ENCODE data around the gene PAM. TPM values are rescaled to one million over a fixed set of nuclear protein-coding genes. Genes with fewer than 3 reads are reported as not detected.

PAM gene
- polyA plus RNA-seq, 1 donor from 2014 or later = 363 TPM

DNA sequence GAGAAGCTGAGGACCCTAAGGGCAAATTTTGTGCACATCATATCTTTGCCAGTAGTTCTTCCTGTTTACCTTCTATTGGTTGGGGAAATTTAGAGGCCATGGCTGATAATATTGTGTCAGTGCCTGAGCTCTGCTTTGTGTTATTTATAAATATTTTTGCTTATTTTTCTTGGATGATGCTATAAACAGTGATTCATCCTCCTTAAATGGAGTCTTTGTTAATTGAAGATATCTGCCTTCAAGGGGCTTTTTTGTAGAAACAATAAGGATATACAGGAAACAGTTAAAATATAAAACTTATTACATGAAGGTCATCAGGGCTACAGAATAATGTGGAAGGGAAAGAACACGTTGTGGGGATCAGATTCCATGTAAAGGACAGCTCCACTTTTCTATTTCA is 78.0 kb downstream of the PAM start:
- Histone ChIP-seq H3F3A (ENCODE audit: insufficient read depth, low read length, poor library complexity, severe bottlenecking) (no peaks in the 10 kb centered on the region), H3K27ac (ENCODE audit: low read length) (no peak overlapping the region), H3K36me3 (ENCODE audit: insufficient read depth, low read length) (no peaks in the 10 kb centered on the region), H2AFZ (ENCODE audit: low read depth, low read length) (no peak overlapping the region), H3K9ac (ENCODE audit: low read length) (no peak overlapping the region), H4K20me1 (ENCODE audit: insufficient read depth) (no peaks in the 10 kb centered on the region), H3K9me2 (ENCODE audit: insufficient read depth, low read length) (no peaks in the 10 kb centered on the region), H3K4me3 (ENCODE audit: low read length) (no peak overlapping the region), H3K79me2 (replicated peaks; ENCODE audit: insufficient read depth, low read length) (peaks cover 21% of the 10 kb centered on the region), H3K27me3 (ENCODE audit: insufficient read depth, low read depth, low read length) (no peaks in the 10 kb centered on the region), H3K9me3 (ENCODE audit: low read length) (no peaks in the 10 kb centered on the region), H3K4me2 (ENCODE audit: low read length) (no peak overlapping the region)
- TF ChIP-seq EP300 (conservative IDR thresholded peaks at IDR 0.05; ENCODE audit: poor library complexity, severe bottlenecking) = no peak
- no peak for TF ChIP-seq SMC3 (conservative IDR thresholded peaks at IDR 0.05; ENCODE audit: poor library complexity)

GRCh38 chr5:102834438-102834964 is 79.4 kb downstream of the PAM start:
- TF ChIP-seq TAF1 (IDR thresholded peaks at IDR 0.05; ENCODE audit: low read depth) (no peak), REST (IDR thresholded peaks at IDR 0.05; ENCODE audit: borderline replicate concordance) (no peak), EP300 (conservative IDR thresholded peaks at IDR 0.05; ENCODE audit: poor library complexity, severe bottlenecking) (no peak), RAD21 (conservative IDR thresholded peaks at IDR 0.05) (no peak), POLR2AphosphoS5 (IDR thresholded peaks at IDR 0.05) (no peak), CTCF (IDR thresholded peaks at IDR 0.05; ENCODE audit: poor library complexity, severe bottlenecking) (no peak), MXI1 (conservative IDR thresholded peaks at IDR 0.05; ENCODE audit: poor library complexity, severe bottlenecking) (no peak), EZH2 (IDR thresholded peaks at IDR 0.05; ENCODE audit: borderline replicate concordance, insufficient read depth, low read length, poor library complexity, severe bottlenecking) (no peak)
- Histone ChIP-seq H3K9me2 (ENCODE audit: insufficient read depth, low read length) (no peaks in the 10 kb centered on the region), H3K27ac (ENCODE audit: low read length) (no peak overlapping the region), H3K36me3 (ENCODE audit: insufficient read depth, low read length) (no peaks in the 10 kb centered on the region), H4K20me1 (ENCODE audit: insufficient read depth) (no peaks in the 10 kb centered on the region), H3K27me3 (ENCODE audit: insufficient read depth, low read depth, low read length) (no peaks in the 10 kb centered on the region), H3K9ac (ENCODE audit: low read length) (no peak overlapping the region), H3K9me3 (ENCODE audit: low read length) (no peaks in the 10 kb centered on the region), H3F3A (ENCODE audit: insufficient read depth, low read length, poor library complexity, severe bottlenecking) (no peaks in the 10 kb centered on the region), H3K79me2 (replicated peaks; ENCODE audit: insufficient read depth, low read length) (peaks cover 14% of the 10 kb centered on the region), H3K4me3 (ENCODE audit: low read length) (no peak overlapping the region), H3K4me2 (ENCODE audit: low read length) (no peak overlapping the region), H2AFZ (ENCODE audit: low read depth, low read length) (no peak overlapping the region)

DNA sequence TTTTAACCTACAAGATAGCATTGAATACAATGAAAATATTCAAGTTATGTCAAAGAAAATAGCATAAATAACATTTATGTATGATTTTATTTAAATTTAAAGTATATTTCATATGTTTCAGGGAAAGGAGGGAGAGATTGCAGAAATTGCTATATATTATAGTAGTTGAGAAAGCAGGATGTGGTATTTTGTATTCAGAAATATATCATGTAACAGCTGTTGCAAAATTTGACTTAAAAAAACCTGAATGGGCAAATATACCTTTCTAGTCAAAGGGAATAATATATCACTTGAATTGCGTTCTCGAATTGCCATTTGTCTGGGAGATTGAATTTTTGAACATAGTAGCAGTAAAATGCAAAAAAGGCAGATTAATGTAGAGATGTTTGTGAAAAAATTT is 80.6 kb downstream of the PAM start:
- H3F3A ChIP-seq (ENCODE audit: insufficient read depth, low read length, poor library complexity, severe bottlenecking) = no peaks in the 10 kb centered on the region

More for the DNA sequence above, 80.6 kb downstream of the PAM start:
- Histone ChIP-seq H3K9me3 (ENCODE audit: low read length) (no peaks in the 10 kb centered on the region), H3K27ac (ENCODE audit: low read length) (no peak overlapping the region), H3K36me3 (ENCODE audit: insufficient read depth, low read length) (no peaks in the 10 kb centered on the region), H3K4me2 (ENCODE audit: low read length) (no peak overlapping the region), H3K27me3 (ENCODE audit: insufficient read depth, low read depth, low read length) (no peaks in the 10 kb centered on the region), H3K79me2 (replicated peaks; ENCODE audit: insufficient read depth, low read length) (peaks cover 14% of the 10 kb centered on the region), H3K9ac (ENCODE audit: low read length) (no peak overlapping the region), H3K4me3 (ENCODE audit: low read length) (no peak overlapping the region), H3K9me2 (ENCODE audit: insufficient read depth, low read length) (no peaks in the 10 kb centered on the region), H2AFZ (ENCODE audit: low read depth, low read length) (no peak overlapping the region), H4K20me1 (ENCODE audit: insufficient read depth) (no peaks in the 10 kb centered on the region)
- TF ChIP-seq CTCF (IDR thresholded peaks at IDR 0.05; ENCODE audit: poor library complexity, severe bottlenecking) = no peak
- TF ChIP-seq EP300 (conservative IDR thresholded peaks at IDR 0.05; ENCODE audit: poor library complexity, severe bottlenecking) = no peak
- TF ChIP-seq TAF1 (IDR thresholded peaks at IDR 0.05; ENCODE audit: low read depth) = no peak
- TF ChIP-seq POLR2AphosphoS5 (IDR thresholded peaks at IDR 0.05) = no peak
- no peak for TF ChIP-seq RAD21 (conservative IDR thresholded peaks at IDR 0.05)
- no peak for TF ChIP-seq EZH2 (IDR thresholded peaks at IDR 0.05; ENCODE audit: borderline replicate concordance, insufficient read depth, low read length, poor library complexity, severe bottlenecking)
- no peak for TF ChIP-seq SMC3 (conservative IDR thresholded peaks at IDR 0.05; ENCODE audit: poor library complexity)
- TF ChIP-seq REST (IDR thresholded peaks at IDR 0.05; ENCODE audit: borderline replicate concordance) = no peak
- TF ChIP-seq MXI1 (conservative IDR thresholded peaks at IDR 0.05; ENCODE audit: poor library complexity, severe bottlenecking) = no peak

All from neural cell (in vitro differentiated cells).